Measurements from ENCODE around the gene TSEN54. TPM values are rescaled to one million over a fixed set of nuclear protein-coding genes. Genes with fewer than 3 reads are reported as not detected.

TSEN54 gene
- total RNA-seq, 6 experiments from 2014 or later = 8.5 to 13.6 (median 10.2) TPM

- Histone ChIP-seq H3K27me3 (no peaks in the 10 kb centered on the region), H3K27ac (no peak overlapping the region), H3K36me3 (peaks cover 0 to 42% (median 17%) of the 10 kb centered on the region in 4 donors), H3K9me3 (no peaks in the 10 kb centered on the region), H3K4me1 (peaks cover 0 to 33% (median 12%) of the 10 kb centered on the region in 4 donors), H3K4me3 (no peak overlapping the region)
- ATAC-seq = no peak
- intact Hi-C loops (cut with DNase I) = no loop called here
- 100% methylated on average over 4 of the region's 11 CpGs for WGBS (ENCODE audit: insufficient coverage, low coverage, low lambda C conversion rate, missing lambda C conversion rate)
- DNase-seq = no peak
- TF ChIP-seq CTCF (IDR thresholded peaks at IDR 0.05) (no peak), POLR2A (IDR thresholded peaks at IDR 0.05) (no peak)
Measured at GRCh38 chr17:75564195-75564594, 47.9 kb downstream of the TSEN54 start.

- peak in 1 of 3 donors; percentile 65 for DNase-seq
- TF ChIP-seq POLR2A (IDR thresholded peaks at IDR 0.05) = no peak
- TF ChIP-seq CTCF (IDR thresholded peaks at IDR 0.05) = no peak
- WGBS (ENCODE audit: insufficient coverage, low coverage, low lambda C conversion rate, missing lambda C conversion rate) = 86% methylated on average over 4 of the region's 7 CpGs
- Histone ChIP-seq H3K27me3 (no peaks in the 10 kb centered on the region), H3K4me1 (peaks cover 0 to 24% (median 8%) of the 10 kb centered on the region in 4 donors), H3K9me3 (no peaks in the 10 kb centered on the region), H3K27ac (peak overlapping the region in 1 of 3 donors; percentile 29), H3K4me3 (no peak overlapping the region), H3K36me3 (peaks cover 0 to 42% (median 19%) of the 10 kb centered on the region in 4 donors)
- intact Hi-C loops (cut with DNase I) = no loop called here
- peak in 1 of 4 donors; percentile 54 for ATAC-seq
Measured at GRCh38 chr17:75565066-75565465, 48.7 kb downstream of the TSEN54 start.

GRCh38 chr17:75565618-75566017, 49.3 kb downstream of the TSEN54 start:
- 61% methylated on average over 3 of the region's 6 CpGs for WGBS (ENCODE audit: insufficient coverage, low coverage, low lambda C conversion rate, missing lambda C conversion rate)

GRCh38 chr17:75566416-75566815, 50.1 kb downstream of the TSEN54 start:
- intact Hi-C loops (cut with DNase I) = no loop called here
- DNase-seq = no peak
- peaks cover 0 to 12% (median 3%) of the 10 kb centered on the region in 4 donors for H3K4me1 ChIP-seq
- peaks cover 0 to 53% (median 24%) of the 10 kb centered on the region in 4 donors for H3K36me3 ChIP-seq
- H3K4me3 ChIP-seq = no peak overlapping the region
- no peaks in the 10 kb centered on the region for H3K27me3 ChIP-seq
- TF ChIP-seq CTCF (IDR thresholded peaks at IDR 0.05) (no peak), POLR2A (IDR thresholded peaks at IDR 0.05) (no peak)
- no peak for ATAC-seq
- no peak overlapping the region for H3K27ac ChIP-seq
- 100% methylated on average over 3 of the region's 6 CpGs for WGBS (ENCODE audit: insufficient coverage, low coverage, low lambda C conversion rate, missing lambda C conversion rate)
- no peaks in the 10 kb centered on the region for H3K9me3 ChIP-seq

More at GRCh38 chr17:75565618-75566017, 49.3 kb downstream of the TSEN54 start:
- no peak for TF ChIP-seq POLR2A (IDR thresholded peaks at IDR 0.05)
- no peak for TF ChIP-seq CTCF (IDR thresholded peaks at IDR 0.05)
- Histone ChIP-seq H3K4me3 (no peak overlapping the region), H3K9me3 (no peaks in the 10 kb centered on the region), H3K4me1 (peaks cover 0 to 19% (median 6%) of the 10 kb centered on the region in 4 donors), H3K27ac (no peak overlapping the region), H3K27me3 (no peaks in the 10 kb centered on the region), H3K36me3 (peaks cover 0 to 46% (median 22%) of the 10 kb centered on the region in 4 donors)
- no peak for DNase-seq
- ATAC-seq = no peak
- intact Hi-C loops (cut with DNase I) = no loop called here
